NOMO-1 (cell line): ENCODE measurements around the gene GPA33.
A peak's percentile ranks its signal among the peaks of the same experiment; 100 is the strongest.

Experiments used
- DNase-seq, 2 experiments: peaks; one replicate each; lab custom pipeline; 2025; ENCODE audit not compliant: unreplicated experiment in 2 of 2; lab: John Stamatoyannopoulos, UW

The GPA33 gene

GRCh38 chr1:167088746-167089417, 1.3 kb downstream of the GPA33 start:
- no peak for DNase-seq

DNA sequence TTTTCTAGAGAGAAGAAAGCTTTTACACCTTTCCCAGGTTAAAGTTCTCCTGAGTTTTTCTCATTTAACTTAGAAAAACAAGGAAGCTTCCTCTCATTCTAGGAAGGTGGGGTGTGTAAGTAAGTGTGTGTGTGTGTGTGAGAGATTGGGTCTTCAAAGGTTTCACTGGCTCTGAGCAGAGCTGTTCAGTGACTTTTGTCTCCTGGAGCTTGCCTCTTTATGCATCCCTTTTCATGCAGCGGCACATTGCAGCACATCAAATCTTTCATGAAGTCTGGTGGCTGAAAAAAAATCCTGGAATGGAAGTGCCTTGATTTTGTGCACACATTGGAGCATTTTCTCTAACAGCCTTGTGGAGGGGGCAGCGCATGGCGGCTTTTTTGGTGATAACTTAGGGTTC, 3.4 kb downstream of the GPA33 start:
- DNase-seq, result no peak

DNA sequence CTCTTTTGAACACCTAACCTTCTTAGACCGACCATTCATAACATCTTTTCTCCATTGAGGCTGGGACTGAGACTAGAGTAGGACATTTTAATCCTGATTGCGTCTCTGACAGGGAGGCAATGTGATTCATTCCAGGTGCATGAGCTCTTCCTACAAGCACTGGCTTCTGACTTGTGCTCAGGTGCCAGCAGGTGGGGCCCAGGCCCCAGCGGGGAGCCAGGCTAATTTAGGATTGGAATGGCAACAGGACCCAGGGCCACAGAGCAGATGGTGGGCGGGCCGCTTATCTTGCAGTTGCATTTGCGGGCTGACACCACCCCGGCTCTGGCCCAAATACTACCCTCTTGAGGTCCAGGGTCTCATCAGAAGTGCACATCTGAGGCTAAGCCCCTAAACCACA, 4.1 kb downstream of the GPA33 start:
- DNase-seq, result no peak

DNA sequence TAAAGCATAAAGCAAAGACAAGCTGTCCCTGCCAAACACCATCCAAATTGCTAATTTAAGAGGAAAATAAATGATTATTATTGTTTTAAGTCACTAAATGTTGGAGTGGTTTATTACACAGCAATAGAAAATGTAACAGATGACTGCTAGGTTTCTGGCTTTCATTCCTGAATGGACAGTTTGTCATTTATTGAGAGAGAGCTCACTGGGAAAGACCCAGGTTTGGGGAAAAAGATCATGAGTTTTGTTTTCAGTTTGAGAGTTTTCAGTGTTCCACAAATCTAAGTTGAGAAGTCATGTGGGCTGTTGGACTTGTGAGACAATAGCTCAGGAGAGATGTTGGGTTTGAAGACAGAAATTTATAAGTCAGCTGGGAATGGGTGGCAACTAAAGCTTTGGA, 5.4 kb downstream of the GPA33 start:
- no peak for DNase-seq

- DNase-seq, result no peak
Measured at GRCh38 chr1:167083871-167084270, 6.3 kb downstream of the GPA33 start.

GRCh38 chr1:167083066-167083665, 7.0 kb downstream of the GPA33 start:
- no peak for DNase-seq

DNA sequence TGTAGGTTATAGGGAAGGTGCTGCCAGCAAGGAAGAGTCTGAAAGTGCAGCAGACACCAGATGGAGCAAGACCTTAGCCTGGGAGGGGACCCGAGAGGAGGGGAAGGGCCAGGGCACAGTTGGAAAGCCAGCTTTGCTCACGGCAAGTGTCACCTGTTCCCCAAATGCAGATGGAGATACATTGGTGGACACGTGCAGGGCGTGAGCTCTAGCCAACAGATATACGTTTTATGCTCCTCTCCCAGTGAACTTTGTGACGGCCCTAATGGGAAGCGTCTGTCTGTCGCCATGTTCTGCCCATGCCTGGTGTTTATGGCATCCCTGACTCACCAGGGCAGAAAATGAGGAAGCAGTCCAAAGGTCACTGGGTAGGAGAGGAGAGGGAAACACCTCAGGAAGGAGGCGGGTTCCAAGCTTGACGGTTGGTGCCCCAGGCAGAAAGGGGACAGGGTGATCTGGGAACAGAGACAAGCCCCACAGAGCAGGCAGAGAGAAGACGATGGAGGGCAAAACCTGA, 7.6 kb downstream of the GPA33 start:
- DNase-seq, result peak; percentile 76 to 83

DNA sequence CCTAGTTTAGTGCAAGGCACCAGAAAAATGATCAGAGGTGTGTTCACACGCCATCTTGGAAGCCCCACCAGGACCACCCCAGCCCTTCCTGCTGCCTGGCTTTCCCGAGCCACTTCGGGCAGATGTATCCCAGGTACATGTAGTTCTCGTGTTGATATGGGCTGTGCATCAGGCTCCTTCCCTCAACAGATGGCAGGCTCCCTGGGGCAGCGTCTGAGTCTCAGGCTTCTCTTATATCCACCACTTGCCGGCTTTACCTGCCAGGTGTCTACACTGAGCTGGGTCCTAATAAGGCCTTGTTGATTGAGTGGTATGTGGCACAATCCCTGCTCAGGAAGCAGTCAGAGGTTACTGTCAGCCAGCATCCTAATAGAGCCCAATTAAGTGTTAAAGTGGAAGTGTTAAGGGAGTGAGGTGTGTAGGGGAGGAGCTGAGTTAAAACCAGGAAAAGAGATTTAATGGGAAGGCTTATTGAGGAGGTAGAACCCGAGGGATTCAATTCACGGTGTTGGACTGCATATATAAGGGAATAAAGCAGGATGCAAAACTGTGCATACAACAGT, 8.5 kb downstream of the GPA33 start:
- DNase-seq, result no peak

DNA sequence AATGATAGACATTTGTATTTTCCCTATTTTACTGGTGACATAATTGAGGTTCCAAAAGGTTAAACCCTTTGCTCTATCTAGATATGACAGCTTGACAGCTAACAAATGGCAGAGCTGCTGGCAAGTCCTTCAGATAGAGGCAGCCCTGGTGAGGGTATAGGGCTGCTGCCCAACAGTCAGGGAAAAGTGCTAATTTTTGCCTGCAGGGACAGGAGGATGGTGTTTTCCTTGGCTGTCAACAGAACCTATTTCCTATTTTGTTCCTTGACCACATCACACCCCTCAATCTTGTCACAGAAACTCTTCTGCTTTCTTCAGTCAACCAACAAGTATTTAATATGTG, 12.3 kb downstream of the GPA33 start:
- no peak for DNase-seq

- no peak for DNase-seq
Measured at GRCh38 chr1:167077128-167077867, 12.9 kb downstream of the GPA33 start.

- no peak for DNase-seq
Measured at GRCh38 chr1:167076136-167076710, 14.0 kb downstream of the GPA33 start.

DNA sequence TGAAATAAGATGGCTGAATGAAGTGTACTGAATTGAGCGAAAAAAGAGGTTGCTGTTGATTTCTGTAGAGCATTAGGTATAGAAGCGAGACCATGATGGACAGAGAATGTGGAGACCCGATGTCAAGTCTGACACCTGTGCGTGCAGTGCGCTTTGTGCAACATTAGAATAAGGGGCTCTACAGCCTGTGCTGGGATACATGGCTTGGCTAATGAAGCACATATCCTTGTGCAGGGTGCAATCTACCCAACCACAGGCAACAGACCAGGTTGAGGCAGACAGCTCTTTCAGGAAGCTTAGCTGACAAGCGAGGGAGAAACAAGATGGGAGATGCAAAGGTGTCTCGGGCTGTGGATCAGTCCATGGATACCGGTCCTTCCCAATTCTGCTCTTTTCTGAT, 18.9 kb downstream of the GPA33 start:
- no peak for DNase-seq

- no peak for DNase-seq
Measured at GRCh38 chr1:167068761-167069160, 21.4 kb downstream of the GPA33 start.

- no peak for DNase-seq
Measured at GRCh38 chr1:167067904-167068303, 22.3 kb downstream of the GPA33 start.

- DNase-seq, result peak; percentile 42 to 50
Measured at GRCh38 chr1:167066333-167067122, 23.6 kb downstream of the GPA33 start.

DNA sequence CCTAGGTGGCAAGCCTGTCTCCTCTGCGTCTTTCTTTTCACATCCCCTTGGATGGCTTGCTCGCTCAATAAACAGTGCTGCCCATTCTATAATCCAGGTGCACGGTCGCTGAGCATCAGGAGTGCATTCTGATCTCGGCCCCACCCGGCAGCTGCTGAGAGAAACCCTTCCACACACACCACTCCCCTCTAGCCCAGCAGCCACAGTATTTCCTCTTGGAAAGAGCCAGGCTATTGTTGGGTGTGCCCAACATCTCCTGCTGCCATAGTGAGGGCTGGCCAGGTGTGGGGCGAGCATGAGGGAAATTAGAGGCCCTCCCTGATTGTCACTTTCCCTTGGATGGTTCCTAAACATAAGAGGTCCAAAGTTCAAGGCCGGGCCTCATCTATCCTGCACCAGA, 24.7 kb downstream of the GPA33 start:
- DNase-seq, result no peak

DNA sequence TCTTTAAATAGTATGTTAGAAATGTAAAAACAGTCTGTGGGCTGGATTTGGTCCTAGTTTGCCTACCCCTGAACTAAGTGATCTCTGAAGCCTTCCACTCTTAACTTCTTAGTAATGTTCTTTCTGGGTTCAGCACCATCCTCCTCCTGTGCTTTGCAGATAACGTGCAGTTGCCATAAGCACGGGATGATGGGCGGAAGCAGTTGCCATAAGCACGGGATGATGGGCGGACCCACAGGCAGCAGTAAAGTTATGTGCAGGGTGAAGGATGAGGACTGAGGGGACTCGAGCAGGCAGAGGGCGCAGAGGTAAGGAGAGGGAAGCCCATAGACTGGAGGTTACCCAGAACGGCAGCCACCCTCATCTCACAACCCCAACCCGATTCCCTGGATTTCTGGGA, 25.6 kb downstream of the GPA33 start:
- DNase-seq, result no peak

DNA sequence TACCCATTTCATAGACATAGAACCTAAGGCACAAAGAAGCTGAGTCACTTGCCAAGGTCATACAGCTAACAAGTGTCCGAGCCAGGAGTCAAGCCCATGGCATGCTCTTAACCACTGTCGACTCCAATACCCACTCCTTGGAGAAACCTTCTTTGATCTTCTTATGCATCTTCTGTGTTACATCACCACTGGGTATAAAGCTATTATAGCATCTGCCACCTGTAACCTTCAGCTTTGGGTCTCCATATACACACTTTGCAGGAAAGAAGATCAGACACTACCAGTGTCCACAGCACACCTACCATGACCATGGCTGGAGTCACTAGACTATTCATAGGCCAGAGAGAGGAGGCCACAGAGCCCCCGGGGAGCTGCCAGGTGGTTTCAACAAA, 29.1 kb downstream of the GPA33 start:
- no peak for DNase-seq

- no peak for DNase-seq
Measured at GRCh38 chr1:167060141-167061072, 29.8 kb downstream of the GPA33 start.

- DNase-seq, result no peak
Measured at GRCh38 chr1:167059809-167060107, 30.4 kb downstream of the GPA33 start.
